Large intestine (tissue), 3 donors: ENCODE data around the gene PDE3A. TPM values are rescaled to one million over a fixed set of nuclear protein-coding genes. Genes with fewer than 3 reads are reported as not detected.
A peak's percentile ranks its signal among the peaks of the same experiment; 100 is the strongest.

Source experiments
- DNase-seq, 2 donors: peaks; one replicate each; pipeline versions ENCODE4 v3.0.0 to v3.0.0-alpha.2; 2013
- H3K27ac ChIP-seq: one replicate; pipeline ENCODE4 v1.5.1; 2013; ENCODE audit warnings: low read length
- H3K27me3 ChIP-seq: 2 replicates; pipeline ENCODE4 v1.6.1; 2013; ENCODE audit warnings: low read length; ENCODE audit not compliant: control insufficient read depth, insufficient read depth
- H3K36me3 ChIP-seq: 2 replicates; pipeline ENCODE4 v1.6.1; 2013; ENCODE audit warnings: low read length; ENCODE audit not compliant: control insufficient read depth, insufficient read depth
- H3K4me1 ChIP-seq: one replicate; pipeline ENCODE4 v1.6.1; 2013; ENCODE audit warnings: low read length; ENCODE audit not compliant: control insufficient read depth, insufficient read depth
- H3K4me3 ChIP-seq: one replicate; pipeline ENCODE4 v1.5.1; 2013; ENCODE audit warnings: low read length
- H3K9me3 ChIP-seq: one replicate; pipeline ENCODE4 v1.6.1; 2013; ENCODE audit warnings: mild to moderate bottlenecking, low read depth, low read length, moderate library complexity; ENCODE audit not compliant: control insufficient read depth
- WGBS: methylation state at CpG from one replicate; pipeline ENCODE4 v1.1.5; 2013; ENCODE audit warnings: low lambda C conversion rate; ENCODE audit not compliant: insufficient coverage; 5-methylcytosine and 5-hydroxymethylcytosine counted together
- polyA plus RNA-seq: library from polyadenylated mRNA; unstranded; fragments of 120-200 nt; gene quantifications from one replicate; pipeline ENCODE4 v1.2.1, GENCODE V29; 2013

Gene PDE3A
- polyA plus RNA-seq, 1 donor = 62.0 TPM

GRCh38 chr12:20356048-20356447, 12.3 kb upstream of the PDE3A start:
- WGBS = no CpG with 5 or more reads among the region's 2 CpGs
- no peak for DNase-seq
- H3K4me1 ChIP-seq = no peaks in the 10 kb centered on the region
- no peaks in the 10 kb centered on the region for H3K9me3 ChIP-seq
- no peak overlapping the region for H3K27ac ChIP-seq
- H3K27me3 ChIP-seq = no peaks in the 10 kb centered on the region
- no peaks in the 10 kb centered on the region for H3K36me3 ChIP-seq
- H3K4me3 ChIP-seq = no peak overlapping the region

- H3K4me1 ChIP-seq = no peaks in the 10 kb centered on the region
These were observed 7.9 kb upstream of the PDE3A start for GRCh38 chr12:20360407-20360806.

GRCh38 chr12:20361416-20361815, 6.9 kb upstream of the PDE3A start:
- no peak overlapping the region for H3K4me3 ChIP-seq
- no peaks in the 10 kb centered on the region for H3K27me3 ChIP-seq
- H3K9me3 ChIP-seq = no peaks in the 10 kb centered on the region
- WGBS = 90% methylated on average over 1 of the region's 3 CpGs
- no peaks in the 10 kb centered on the region for H3K36me3 ChIP-seq
- no peak overlapping the region for H3K27ac ChIP-seq
- DNase-seq = no peak
- no peaks in the 10 kb centered on the region for H3K4me1 ChIP-seq

More at GRCh38 chr12:20360407-20360806, 7.9 kb upstream of the PDE3A start:
- no peak for DNase-seq
- H3K36me3 ChIP-seq = no peaks in the 10 kb centered on the region
- no peak overlapping the region for H3K27ac ChIP-seq
- no peak overlapping the region for H3K4me3 ChIP-seq
- no peaks in the 10 kb centered on the region for H3K27me3 ChIP-seq
- no CpG with 5 or more reads among the region's 3 CpGs for WGBS
- no peaks in the 10 kb centered on the region for H3K9me3 ChIP-seq

GRCh38 chr12:20364501-20364900, 3.8 kb upstream of the PDE3A start:
- peak; percentile 25 to 61 for DNase-seq
- H3K4me3 ChIP-seq = no peak overlapping the region
- no peaks in the 10 kb centered on the region for H3K36me3 ChIP-seq
- no peak overlapping the region for H3K27ac ChIP-seq
- no peaks in the 10 kb centered on the region for H3K9me3 ChIP-seq
- H3K27me3 ChIP-seq = no peaks in the 10 kb centered on the region
- 50% methylated on average over 1 of the region's 4 CpGs for WGBS
- no peaks in the 10 kb centered on the region for H3K4me1 ChIP-seq

- Histone ChIP-seq H3K4me1 (no peaks in the 10 kb centered on the region), H3K9me3 (no peaks in the 10 kb centered on the region), H3K36me3 (no peaks in the 10 kb centered on the region), H3K27ac (no peak overlapping the region), H3K27me3 (no peaks in the 10 kb centered on the region), H3K4me3 (no peak overlapping the region)
- 100% methylated on average over 1 of the region's 2 CpGs for WGBS
- DNase-seq = no peak
These were observed 1.4 kb upstream of the PDE3A start for GRCh38 chr12:20366776-20367409.

- 20% methylated on average over 1 of the region's 3 CpGs for WGBS
- Histone ChIP-seq H3K4me1 (no peaks in the 10 kb centered on the region), H3K4me3 (peak overlapping the region; percentile 96), H3K36me3 (no peaks in the 10 kb centered on the region), H3K27me3 (no peaks in the 10 kb centered on the region), H3K9me3 (no peaks in the 10 kb centered on the region), H3K27ac (peak overlapping the region; percentile 89)
- DNase-seq = no peak
These were observed 689 bp upstream of the PDE3A start for GRCh38 chr12:20367583-20368113.

GRCh38 chr12:20368651-20369304, 441 bp downstream of the PDE3A start:
- no peaks in the 10 kb centered on the region for H3K9me3 ChIP-seq
- whole genome bisulfite sequencing = no CpG with 5 or more reads among the region's 50 CpGs
- H3K4me1 ChIP-seq = no peaks in the 10 kb centered on the region
- peak overlapping the region; percentile 96 for H3K4me3 ChIP-seq
- no peaks in the 10 kb centered on the region for H3K27me3 ChIP-seq
- peak overlapping the region; percentile 89 for H3K27ac ChIP-seq
- no peaks in the 10 kb centered on the region for H3K36me3 ChIP-seq
- peak; percentile 29 to 71 for DNase-seq

GRCh38 chr12:20369305-20370013, 1.1 kb downstream of the PDE3A start:
- no peaks in the 10 kb centered on the region for H3K36me3 ChIP-seq
- no CpG with 5 or more reads among the region's 63 CpGs for WGBS
- no peaks in the 10 kb centered on the region for H3K27me3 ChIP-seq
- H3K4me1 ChIP-seq = peaks cover 3% of the 10 kb centered on the region
- peak; percentile 86 to 92 for DNase-seq
- H3K27ac ChIP-seq = peak overlapping the region; percentile 89
- H3K9me3 ChIP-seq = no peaks in the 10 kb centered on the region
- peak overlapping the region; percentile 96 for H3K4me3 ChIP-seq

GRCh38 chr12:20370014-20370386, 1.7 kb downstream of the PDE3A start:
- peak overlapping the region; percentile 89 for H3K27ac ChIP-seq
- WGBS = 6% methylated on average over 3 of the region's 21 CpGs
- no peaks in the 10 kb centered on the region for H3K9me3 ChIP-seq
- H3K4me1 ChIP-seq = peaks cover 6% of the 10 kb centered on the region
- H3K27me3 ChIP-seq = no peaks in the 10 kb centered on the region
- H3K36me3 ChIP-seq = no peaks in the 10 kb centered on the region
- H3K4me3 ChIP-seq = peak overlapping the region; percentile 96
- DNase-seq = peak in 1 of 2 donors; percentile 28

GRCh38 chr12:20370866-20371519, 2.7 kb downstream of the PDE3A start:
- no peaks in the 10 kb centered on the region for H3K9me3 ChIP-seq
- H3K4me3 ChIP-seq = peak overlapping the region; percentile 96
- no peaks in the 10 kb centered on the region for H3K36me3 ChIP-seq
- DNase-seq = no peak
- 0% methylated on average over 1 of the region's 5 CpGs for WGBS
- H3K27ac ChIP-seq = peak overlapping the region; percentile 89
- no peaks in the 10 kb centered on the region for H3K27me3 ChIP-seq
- H3K4me1 ChIP-seq = peaks cover 13% of the 10 kb centered on the region
